Stimulated activated CD4-positive, alpha-beta T cell treated with anti-CD3 and anti-CD28 coated beads, Interleukin-1b, Interleukin-23, amount 100 ng/mL, for 1 hour (primary cell): Measurements from ENCODE around the gene HGFAC.
"Not testable (repeated sequence)": the region's sequence is repeated elsewhere in the genome, so short reads cannot be mapped to it uniquely, and the experiment has no call there.

Experiments used
- DNase-seq, 2 donors: peaks; one replicate each; pipeline ENCODE4 v3.0.0-alpha.2; 2020; ENCODE audit warnings: low read depth in 2 of 2

HGFAC gene

GRCh38 chr4:3442959-3443749, 1.4 kb downstream of the HGFAC start:
- peak; percentile 15 to 51 for DNase-seq

GRCh38 chr4:3443750-3444309, 2.1 kb downstream of the HGFAC start:
- DNase-seq: no peak

GRCh38 chr4:3444351-3445110, 2.8 kb downstream of the HGFAC start:
- no peak for DNase-seq

GRCh38 chr4:3445111-3445820, 3.5 kb downstream of the HGFAC start:
- no peak for DNase-seq

- no peak for DNase-seq
Measured at GRCh38 chr4:3445829-3446545, 4.2 kb downstream of the HGFAC start.

- no peak for DNase-seq
Measured at GRCh38 chr4:3446631-3447320, 5.0 kb downstream of the HGFAC start.

- no peak for DNase-seq
Measured at GRCh38 chr4:3447431-3448395, 5.9 kb downstream of the HGFAC start.

GRCh38 chr4:3449047-3449573, 7.3 kb downstream of the HGFAC start:
- no peak for DNase-seq

- DNase-seq: no peak
Measured at GRCh38 chr4:3449574-3450534, 8.1 kb downstream of the HGFAC start.

- DNase-seq: no peak
Measured at GRCh38 chr4:3450643-3451042, 8.9 kb downstream of the HGFAC start.

GRCh38 chr4:3451956-3452355, 10.2 kb downstream of the HGFAC start:
- no peak for DNase-seq

GRCh38 chr4:3452376-3452775, 10.6 kb downstream of the HGFAC start:
- no peak for DNase-seq

- not testable (repeated sequence) for DNase-seq
Measured at GRCh38 chr4:3455596-3455995, 13.8 kb downstream of the HGFAC start.

GRCh38 chr4:3458371-3458770, 16.6 kb downstream of the HGFAC start:
- no peak for DNase-seq

GRCh38 chr4:3459156-3459555, 17.4 kb downstream of the HGFAC start:
- DNase-seq: not testable (repeated sequence)

GRCh38 chr4:3460926-3461325, 19.2 kb downstream of the HGFAC start:
- DNase-seq: no peak

- no peak for DNase-seq
Measured at GRCh38 chr4:3461515-3462291, 19.9 kb downstream of the HGFAC start.
